GM21367 (cell line): ENCODE measurements around the gene GOLGA3.

ENCODE experiments used
- ATAC-seq: cut with Tn5 transposase; IDR thresholded peaks from one replicate; pipeline ENCODE4 v1.9.1; 2021; ENCODE audit not compliant: unreplicated experiment

The GOLGA3 gene

GRCh38 chr12:132724506-132725241 is 104.0 kb downstream of the GOLGA3 start:
- ATAC-seq = no peak

- no peak for ATAC-seq
These were observed 104.9 kb downstream of the GOLGA3 start for GRCh38 chr12:132723764-132724140.

GRCh38 chr12:132723015-132723763 is 105.5 kb downstream of the GOLGA3 start:
- ATAC-seq = no peak

GRCh38 chr12:132720606-132721345 is 107.9 kb downstream of the GOLGA3 start:
- no peak for ATAC-seq

- ATAC-seq = no peak
These were observed 108.7 kb downstream of the GOLGA3 start for GRCh38 chr12:132719954-132720324.

GRCh38 chr12:132719141-132719953 is 109.3 kb downstream of the GOLGA3 start:
- no peak for ATAC-seq
